GM12873 (cell line): ENCODE measurements around the gene SCG2.

Experiments
- TF ChIP-seq, protein P1 (sequence below): IDR thresholded peaks from 2 replicates; pipeline ENCODE4 v1.5.1; 2012; ENCODE audit warnings: low read depth, mild to moderate bottlenecking, moderate library complexity, low read length, control low read depth; ENCODE audit not compliant: insufficient read depth; ENCODE audit errors: missing control alignments

Gene SCG2

DNA sequence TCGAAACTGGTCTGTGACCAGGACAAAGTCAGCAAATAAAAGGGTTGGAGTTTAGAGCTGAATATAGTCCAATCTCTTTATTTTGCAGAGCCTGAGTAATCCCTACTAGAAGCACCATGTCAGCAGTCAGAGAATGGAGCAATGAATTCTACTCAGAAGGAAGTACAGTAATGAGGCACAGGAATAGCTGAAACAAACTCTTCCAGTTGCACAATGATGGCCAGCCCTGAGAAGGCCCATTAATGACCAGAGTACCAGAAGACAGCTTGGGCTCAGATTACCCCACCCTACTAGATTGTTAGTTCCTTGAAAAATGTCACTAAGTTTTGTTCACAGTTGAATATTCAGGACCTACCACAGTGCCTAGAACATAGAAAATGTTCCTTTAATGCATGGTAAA lies 40.3 kb upstream of the SCG2 start:
- TF ChIP-seq, protein P1, sequence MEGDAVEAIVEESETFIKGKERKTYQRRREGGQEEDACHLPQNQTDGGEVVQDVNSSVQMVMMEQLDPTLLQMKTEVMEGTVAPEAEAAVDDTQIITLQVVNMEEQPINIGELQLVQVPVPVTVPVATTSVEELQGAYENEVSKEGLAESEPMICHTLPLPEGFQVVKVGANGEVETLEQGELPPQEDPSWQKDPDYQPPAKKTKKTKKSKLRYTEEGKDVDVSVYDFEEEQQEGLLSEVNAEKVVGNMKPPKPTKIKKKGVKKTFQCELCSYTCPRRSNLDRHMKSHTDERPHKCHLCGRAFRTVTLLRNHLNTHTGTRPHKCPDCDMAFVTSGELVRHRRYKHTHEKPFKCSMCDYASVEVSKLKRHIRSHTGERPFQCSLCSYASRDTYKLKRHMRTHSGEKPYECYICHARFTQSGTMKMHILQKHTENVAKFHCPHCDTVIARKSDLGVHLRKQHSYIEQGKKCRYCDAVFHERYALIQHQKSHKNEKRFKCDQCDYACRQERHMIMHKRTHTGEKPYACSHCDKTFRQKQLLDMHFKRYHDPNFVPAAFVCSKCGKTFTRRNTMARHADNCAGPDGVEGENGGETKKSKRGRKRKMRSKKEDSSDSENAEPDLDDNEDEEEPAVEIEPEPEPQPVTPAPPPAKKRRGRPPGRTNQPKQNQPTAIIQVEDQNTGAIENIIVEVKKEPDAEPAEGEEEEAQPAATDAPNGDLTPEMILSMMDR: no peak

GRCh38 chr2:223641082-223641481 lies 38.9 kb upstream of the SCG2 start:
- TF ChIP-seq, protein P1: no peak

GRCh38 chr2:223635080-223635479 lies 32.9 kb upstream of the SCG2 start:
- TF ChIP-seq, protein P1: no peak

GRCh38 chr2:223634238-223634637 lies 32.1 kb upstream of the SCG2 start:
- TF ChIP-seq, protein P1: no peak

DNA sequence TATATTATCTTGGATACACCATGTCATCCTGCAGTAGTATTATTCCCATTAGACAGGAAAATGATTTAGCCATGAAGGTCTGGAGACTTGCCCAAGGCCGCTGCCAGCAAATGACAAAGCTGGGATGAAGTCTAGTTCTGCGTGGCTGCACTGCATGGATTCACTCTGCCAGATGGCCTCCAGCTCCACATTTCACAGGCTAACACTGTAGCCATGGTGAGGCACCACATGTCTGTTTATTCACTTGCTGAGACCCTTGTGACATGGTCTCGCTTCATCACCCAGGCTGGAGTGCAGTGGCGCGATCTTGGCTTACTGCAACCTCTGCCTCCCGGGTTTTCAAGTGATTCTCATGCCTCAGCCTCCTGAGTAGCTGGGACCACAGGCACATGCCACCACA lies 31.5 kb upstream of the SCG2 start:
- TF ChIP-seq, protein P1: no peak

GRCh38 chr2:223632826-223633225 lies 30.7 kb upstream of the SCG2 start:
- TF ChIP-seq, protein P1: no peak

- TF ChIP-seq, protein P1: no peak
Measured at GRCh38 chr2:223626716-223627115, 24.6 kb upstream of the SCG2 start.
